H1 (cell line): ENCODE data around the gene PSG7. TPM values are rescaled to one million over a fixed set of nuclear protein-coding genes. Genes with fewer than 3 reads are reported as not detected.

Experiments
- CTCF ChIA-PET: fragments of 300-600 bp; sonication (Branson Sonifier 250); formaldehyde crosslinking; loops from one replicate; lab custom pipeline; 2021; ENCODE audit not compliant: partially characterized antibody; lab: Charles Lee
- POLR2A ChIA-PET: fragments of 300-600 bp; sonication (Branson Sonifier 250); formaldehyde crosslinking; loops from one replicate; lab custom pipeline; 2021; ENCODE audit warnings: inconsistent platforms; ENCODE audit not compliant: partially characterized antibody; lab: Charles Lee
- DNase-seq, 2 experiments: peaks; one replicate each; pipeline versions ENCODE4 v3.0.0 to v3.0.0-alpha.2; 2010 to 2022; ENCODE audit warnings: low spot score in 2 of 2, low read depth in 1 of 2, mixed read lengths in 1 of 2
- FAIRE-seq: peaks from 2 replicates; lab custom pipeline; 2011; peaks lifted over from hg19 to GRCh38; lab: Jason Lieb, UNC
- H2AFZ ChIP-seq: 2 replicates; pipeline ENCODE4 v1.8.1; 2012; ENCODE audit warnings: low read length, inconsistent platforms
- H2AK5ac ChIP-seq: 2 replicates; pipeline ENCODE4 v1.6.1; 2013; ENCODE audit warnings: low read depth, low read length
- H2BK120ac ChIP-seq: replicated peaks from 2 replicates; pipeline ENCODE3; 2013; ENCODE audit warnings: low read depth, low read length, inconsistent platforms
- H2BK12ac ChIP-seq: 2 replicates; pipeline ENCODE4 v1.6.1; 2013; ENCODE audit warnings: low read depth, low read length
- H2BK15ac ChIP-seq: 2 replicates; pipeline ENCODE4 v1.6.1; 2013; ENCODE audit warnings: low read length
- H2BK20ac ChIP-seq: 2 replicates; pipeline ENCODE4 v1.6.1; 2013; ENCODE audit warnings: low read length
- H2BK5ac ChIP-seq: 2 replicates; pipeline ENCODE4 v1.6.1; 2013; ENCODE audit warnings: low read depth, low read length
- H3K14ac ChIP-seq: 2 replicates; pipeline ENCODE4 v1.6.1; 2013; ENCODE audit warnings: inconsistent platforms; ENCODE audit not compliant: insufficient read length
- H3K18ac ChIP-seq: 2 replicates; pipeline ENCODE4 v1.6.1; 2013; ENCODE audit warnings: low read length; ENCODE audit errors: extremely low read depth
- H3K23ac ChIP-seq: 2 replicates; pipeline ENCODE4 v1.6.1; 2013; ENCODE audit warnings: inconsistent platforms; ENCODE audit not compliant: insufficient read length
- H3K23me2 ChIP-seq: 2 replicates; pipeline ENCODE4 v1.6.1; 2013; ENCODE audit warnings: low read depth, low read length
- H3K27ac ChIP-seq: 2 replicates; pipeline ENCODE4 v1.6.1; 2011; ENCODE audit warnings: low read depth, low read length, inconsistent platforms
- H3K27me3 ChIP-seq, 4 experiments: replicated peaks in 1 of 4; 1 replicate in 1 of 4; 2 replicates in 3 of 4; pipeline versions ENCODE4 v1.6.1 to v1.8.1; 2011 to 2013; ENCODE audit warnings: low read length in 3 of 4, mild to moderate bottlenecking in 3 of 4, inconsistent platforms in 2 of 4, mixed read lengths in 2 of 4, moderate library complexity in 1 of 4; ENCODE audit not compliant: control insufficient read depth in 3 of 4, insufficient read depth in 3 of 4; ENCODE audit errors: extremely low read depth in 1 of 4
- H3K36me3 ChIP-seq, 4 experiments: 2 replicates each; pipeline versions ENCODE4 v1.6.1 to v1.8.1; 2011 to 2013; ENCODE audit warnings: mild to moderate bottlenecking in 4 of 4, low read length in 3 of 4, moderate library complexity in 2 of 4, control low read depth in 1 of 4, inconsistent platforms in 1 of 4; ENCODE audit not compliant: insufficient read depth in 4 of 4, control insufficient read depth in 2 of 4
- H3K4ac ChIP-seq: replicated peaks from 2 replicates; pipeline ENCODE3; 2013; ENCODE audit warnings: low read length, low read depth, mixed read lengths, inconsistent platforms; ENCODE audit not compliant: insufficient read length
- H3K4me1 ChIP-seq, 4 experiments: replicated peaks in 1 of 4; 1 replicate in 1 of 4; 2 replicates in 3 of 4; pipeline versions ENCODE4 v1.6.1 to v1.8.1; 2011 to 2013; ENCODE audit warnings: low read length in 3 of 4, inconsistent platforms in 2 of 4, mixed read lengths in 1 of 4; ENCODE audit not compliant: insufficient read depth in 4 of 4, control insufficient read depth in 3 of 4
- H3K4me2 ChIP-seq, 2 experiments: 2 replicates each; pipeline versions ENCODE4 v1.6.1 to v1.8.1; 2011 to 2013; ENCODE audit warnings: low read depth in 2 of 2, low read length in 2 of 2, control low read depth in 1 of 2, inconsistent platforms in 1 of 2, mild to moderate bottlenecking in 1 of 2; ENCODE audit not compliant: insufficient read depth in 1 of 2
- H3K4me3 ChIP-seq, 4 experiments: fragments of 200-600, 300-600 bp in 1 of 4; sonication (generic), shearing (Covaris generic), sonication (Bioruptor Twin) in 1 of 4; 2 replicates each; pipeline versions ENCODE4 v1.5.1 to v1.8.1; 2011 to 2016; ENCODE audit warnings: low read length in 4 of 4, low read depth in 3 of 4, control low read depth in 2 of 4, inconsistent platforms in 2 of 4, mild to moderate bottlenecking in 2 of 4, mixed read lengths in 1 of 4, moderate library complexity in 1 of 4; ENCODE audit not compliant: insufficient read depth in 2 of 4; ENCODE audit errors: extremely low read depth in 1 of 4
- H3K56ac ChIP-seq: replicated peaks from 2 replicates; pipeline ENCODE3; 2013; ENCODE audit warnings: low read depth, mild to moderate bottlenecking, mixed read lengths, low read length, inconsistent platforms; ENCODE audit not compliant: insufficient read length
- H3K79me1 ChIP-seq: 2 replicates; pipeline ENCODE4 v1.6.1; 2013; ENCODE audit warnings: low read depth, low read length, control low read depth
- H3K79me2 ChIP-seq, 2 experiments: 2 replicates each; pipeline versions ENCODE4 v1.6.1 to v1.8.1; 2012 to 2013; ENCODE audit warnings: low read length in 2 of 2, mild to moderate bottlenecking in 2 of 2, inconsistent platforms in 1 of 2; ENCODE audit not compliant: insufficient read depth in 2 of 2, control insufficient read depth in 1 of 2
- H3K9ac ChIP-seq, 4 experiments: replicated peaks in 1 of 4; 1 replicate in 1 of 4; 2 replicates in 3 of 4; pipeline versions ENCODE4 v1.6.1 to v1.8.1; 2011 to 2013; ENCODE audit warnings: low read depth in 3 of 4, low read length in 3 of 4, control low read depth in 2 of 4, mild to moderate bottlenecking in 2 of 4, moderate library complexity in 2 of 4, inconsistent platforms in 1 of 4; ENCODE audit errors: extremely low read depth in 1 of 4
- H3K9me3 ChIP-seq, 2 experiments: 2 replicates each; pipeline versions ENCODE4 v1.6.1 to v1.8.1; 2012 to 2013; ENCODE audit warnings: mild to moderate bottlenecking in 2 of 2, moderate library complexity in 2 of 2, control low read depth in 1 of 2, inconsistent platforms in 1 of 2, low read depth in 1 of 2, low read length in 1 of 2, mixed read lengths in 1 of 2; ENCODE audit not compliant: insufficient read depth in 2 of 2
- H4K20me1 ChIP-seq, 2 experiments: replicated peaks in 1 of 2; 2 replicates each; pipeline versions ENCODE3 to v1.8.1; 2011 to 2013; ENCODE audit warnings: inconsistent platforms in 2 of 2, low read length in 2 of 2, mild to moderate bottlenecking in 1 of 2; ENCODE audit not compliant: insufficient read depth in 2 of 2, control insufficient read depth in 1 of 2
- H4K5ac ChIP-seq: 2 replicates; pipeline ENCODE4 v1.6.1; 2013; ENCODE audit warnings: low read length, low read depth, mixed read lengths, inconsistent platforms; ENCODE audit not compliant: insufficient read length
- H4K8ac ChIP-seq: 2 replicates; pipeline ENCODE4 v1.8.0; 2013; ENCODE audit warnings: mild to moderate bottlenecking, moderate library complexity, low read length, inconsistent platforms; ENCODE audit not compliant: insufficient read depth; ENCODE audit errors: extremely low read depth
- H4K91ac ChIP-seq: replicated peaks from 2 replicates; pipeline ENCODE3; 2013; ENCODE audit warnings: low read length, mixed read lengths, inconsistent platforms; ENCODE audit not compliant: insufficient read length
- HDAC2 ChIP-seq, 2 experiments: fragments of 300-600 bp in 1 of 2; sonication (generic) in 1 of 2; IDR thresholded peaks; 2 replicates each; pipeline ENCODE4 v1.6.1; 2011 to 2012; ENCODE audit warnings: low read depth in 2 of 2, low read length in 2 of 2, mild to moderate bottlenecking in 2 of 2, moderate library complexity in 2 of 2, borderline replicate concordance in 1 of 2, inconsistent platforms in 1 of 2
- RFX5 ChIP-seq: IDR thresholded peaks from 2 replicates; pipeline ENCODE4 v1.6.1; 2011; ENCODE audit warnings: low read depth, low read length, improper control_type of control experiment, borderline replicate concordance
- WGBS, 2 experiments: shearing (Covaris generic) in 1 of 2; methylation state at CpG; one replicate each; pipeline versions ENCODE4 v1.1.6 to v1.1.7; 2013 to 2015; ENCODE audit warnings: low lambda C conversion rate in 2 of 2, mixed read lengths in 2 of 2, inconsistent platforms in 1 of 2, low coverage in 1 of 2, missing lambda C conversion rate in 1 of 2; ENCODE audit not compliant: insufficient replicate concordance in 2 of 2, insufficient coverage in 1 of 2, insufficient read length in 1 of 2; ENCODE audit errors: extremely low coverage in 1 of 2, missing lambda C conversion rate in 1 of 2; 5-methylcytosine and 5-hydroxymethylcytosine counted together
- polyA plus RNA-seq, 7 experiments: library from polyadenylated mRNA; depleted of rRNA in 3 of 7; stranded (reverse) in 5 of 7; unstranded in 2 of 7; fragments of >200 nt in 5 of 7; fragments of 200-250 nt in 2 of 7; gene quantifications; 1 replicate in 5 of 7; 2 replicates in 1 of 7; 4 replicates in 1 of 7; pipeline versions ENCODE4 v1.2.1 to v1.2.3, GENCODE V29; 2011 to 2013; ENCODE audit warnings: missing spikeins in 2 of 7, mixed read lengths in 2 of 7
- total RNA-seq: library from RNA; stranded (reverse); fragmentation: NEBNext Ultra II Directional; extraction: Animal tissue kit (Norgen Biotek cat#: 25700); gene quantifications from 2 replicates; pipeline ENCODE4 v1.2.1, GENCODE V29; 2021

The PSG7 gene
- total and polyA plus RNA-seq, 2 of the 8 experiments (the other 6 are each of a cell fraction or from before 2014, with no cell fraction given) = not detected

DNA sequence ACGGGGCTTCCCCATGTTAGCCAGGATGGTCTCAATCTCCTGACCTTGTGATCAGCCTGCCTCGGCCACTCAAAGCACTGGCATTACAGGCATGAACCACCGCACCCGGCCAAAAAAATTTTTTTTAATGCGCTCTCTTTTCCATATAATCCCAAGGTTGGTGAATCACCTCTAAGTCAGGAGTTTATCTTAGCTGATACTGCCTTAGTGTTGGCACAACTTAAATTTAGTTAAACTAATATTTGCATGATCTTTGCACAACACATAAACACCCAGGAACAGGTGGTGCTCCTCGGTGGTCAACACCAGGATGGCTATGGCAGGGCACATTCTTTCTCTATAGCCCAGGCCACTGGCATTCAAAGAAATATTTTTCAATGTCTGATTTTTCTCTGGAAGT lies 24.1 kb upstream of the PSG7 start:
- Histone ChIP-seq H2BK20ac (no peak overlapping the region), H3K4ac (no peak overlapping the region), H3K23me2 (no peaks in the 10 kb centered on the region), H2BK120ac (no peak overlapping the region), H3K4me3 (no peak overlapping the region), H3K18ac (no peak overlapping the region), H3K4me2 (no peak overlapping the region), H2BK12ac (no peak overlapping the region), H3K56ac (no peak overlapping the region), H3K9me3 (peaks cover 8 to 42% of the 10 kb centered on the region in 2 experiments), H3K23ac (no peak overlapping the region), H3K9ac (no peak overlapping the region), H3K79me2 (no peaks in the 10 kb centered on the region), H2BK15ac (no peak overlapping the region), H4K91ac (no peak overlapping the region), H3K79me1 (no peaks in the 10 kb centered on the region), H3K4me1 (no peaks in the 10 kb centered on the region), H3K27ac (no peak overlapping the region), H3K14ac (no peak overlapping the region), H3K36me3 (no peaks in the 10 kb centered on the region), H2AFZ (no peak overlapping the region), H4K5ac (no peak overlapping the region), H4K20me1 (no peaks in the 10 kb centered on the region), H4K8ac (no peak overlapping the region), H2AK5ac (no peak overlapping the region), H3K27me3 (no peaks in the 10 kb centered on the region), H2BK5ac (no peak overlapping the region)
- DNase-seq (no peak), FAIRE-seq (no peak)
- CTCF ChIA-PET = no interaction called here
- WGBS, 2 experiments = 91% methylated on average over 6 of the region's 6 CpGs; no CpG with 5 or more reads in 1 of the 2 experiments
- no peak for TF ChIP-seq RFX5
- no peak for TF ChIP-seq HDAC2 (IDR thresholded peaks at IDR 0.05; ENCODE audit: borderline replicate concordance in 1 of 2, low read depth in 2 of 2, low read length in 2 of 2)
- POLR2A ChIA-PET = no interaction called here
